A549 (cell line): ENCODE results near the gene ANK3.

ENCODE experiments used
- CHD2 ChIP-seq: fragments of 150-350 bp; IDR thresholded peaks from 2 replicates; pipeline ENCODE4 v1.6.1; 2014; ENCODE audit warnings: low read length; ENCODE audit not compliant: partially characterized antibody
- CTCF ChIP-seq: fragments of >200 bp; sonication (Bioruptor Twin); formaldehyde crosslinking; IDR thresholded peaks from 3 replicates; pipeline ENCODE4 v1.5.1; 2016
- E2F6 ChIP-seq: IDR thresholded peaks from 2 replicates; pipeline ENCODE4 v1.6.1; 2012; ENCODE audit warnings: low read depth, borderline replicate concordance
- EHMT2 ChIP-seq: fragments of 200-600 bp; sonication (generic); IDR thresholded peaks from 2 replicates; pipeline ENCODE4 v1.6.1; 2016; ENCODE audit warnings: antibody characterized with exemption, low read depth, mild to moderate bottlenecking, moderate library complexity
- NPAS2 ChIP-seq: fragments of 250-450 bp; sonication (Bioruptor Pico); IDR thresholded peaks from 2 replicates; pipeline ENCODE4 v1.8.0; 2022; ENCODE audit warnings: mild to moderate bottlenecking, moderate library complexity, borderline replicate concordance
- POLR2A ChIP-seq: IDR thresholded peaks from 2 replicates; pipeline ENCODE4 v1.6.1; 2012; ENCODE audit warnings: mild to moderate bottlenecking, low read length
- RAD21 ChIP-seq, 2 experiments: fragments of >200 bp in 1 of 2; sonication (Bioruptor Twin) in 1 of 2; formaldehyde crosslinking in 1 of 2; IDR thresholded peaks in 1 of 2; conservative IDR thresholded peaks in 1 of 2; 2 replicates in 1 of 2; 3 replicates in 1 of 2; pipeline ENCODE4 v1.6.1; 2012 to 2018; ENCODE audit warnings: inconsistent platforms in 1 of 2
- RCOR1 ChIP-seq: fragments of 150-350 bp; IDR thresholded peaks from 2 replicates; pipeline ENCODE4 v1.6.1; 2014; ENCODE audit warnings: antibody characterized with exemption, low read length, low read depth
- SMC3 ChIP-seq: fragments of >200 bp; sonication (Bioruptor Twin); formaldehyde crosslinking; IDR thresholded peaks from 3 replicates; pipeline ENCODE4 v1.6.1; 2018; ENCODE audit warnings: inconsistent platforms

DNA sequence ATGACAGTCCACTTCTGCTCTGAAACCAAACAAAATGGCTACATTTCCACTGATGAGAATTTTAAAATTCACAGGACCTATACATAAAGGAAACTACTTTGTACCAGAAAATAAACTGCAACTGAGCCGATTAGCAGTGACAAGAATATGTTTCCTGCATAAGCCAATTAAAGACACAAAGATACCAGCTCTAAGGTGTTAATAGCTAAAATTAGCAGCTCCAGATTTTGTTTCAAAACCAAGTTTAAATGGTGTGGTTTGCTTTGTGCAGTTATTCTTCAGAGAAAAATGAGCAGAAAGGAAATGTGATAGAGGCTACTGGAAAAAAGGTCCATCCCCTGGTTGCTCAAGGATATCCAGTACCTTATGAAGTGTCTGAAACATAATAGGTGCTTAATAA is 123.2 kb downstream of the ANK3 start:
- TF ChIP-seq CTCF (no peak), POLR2A (no peak), CHD2 (no peak), E2F6 (no peak), RAD21 (conservative IDR thresholded peaks at IDR 0.05 in 1 of 2, IDR thresholded peaks at IDR 0.05 in 1 of 2) (no peak), EHMT2 (no peak), NPAS2 (CRISPR knock-in tag) (no peak), SMC3 (no peak), RCOR1 (no peak)
